ENCODE measurements around the gene DAZ1.
"Not testable (repeated sequence)": the region's sequence is repeated elsewhere in the genome, so short reads cannot be mapped to it uniquely, and the experiment has no call there.

The DAZ1 gene

GRCh38 chrY:23198908-23199307 lies at the start of gene DAZ1:
Gene DAZ1, minus strand, starts transcription at chrY:23199008. Its CDS starts 208 bp downstream, at chrY:23198800.
- H3K4me1 ChIP-seq (ENCODE audit: control insufficient read depth, low read depth, low read length); H3K9ac ChIP-seq (ENCODE audit: low read length); H3K27ac ChIP-seq (ENCODE audit: low read length); H3K9me3 ChIP-seq (ENCODE audit: control insufficient read depth, low read depth, low read length); H3K36me3 ChIP-seq (ENCODE audit: control insufficient read depth, low read depth, low read length); H3K4me3 ChIP-seq (ENCODE audit: low read length); H3K27me3 ChIP-seq (ENCODE audit: control insufficient read depth, insufficient read depth, low read length): not testable (repeated sequence)

- not testable (repeated sequence) for H3K9ac ChIP-seq (ENCODE audit: low read length); H3K36me3 ChIP-seq (ENCODE audit: control insufficient read depth, low read depth, low read length); H3K27me3 ChIP-seq (ENCODE audit: control insufficient read depth, insufficient read depth, low read length); H3K4me3 ChIP-seq (ENCODE audit: low read length); H3K27ac ChIP-seq (ENCODE audit: low read length); H3K9me3 ChIP-seq (ENCODE audit: control insufficient read depth, low read depth, low read length); H3K4me1 ChIP-seq (ENCODE audit: control insufficient read depth, low read depth, low read length)
Observed at GRCh38 chrY:23219233-23219632, 20.4 kb upstream of the DAZ1 start, which contains the start of gene DAZ2. Gene DAZ2, plus strand, starts transcription at chrY:23219533. Its CDS starts 208 bp downstream, at chrY:23219741.

- H3K4me1 ChIP-seq (ENCODE audit: control insufficient read depth, low read depth, low read length); H3K9ac ChIP-seq (ENCODE audit: low read length); H3K36me3 ChIP-seq (ENCODE audit: control insufficient read depth, low read depth, low read length); H3K9me3 ChIP-seq (ENCODE audit: control insufficient read depth, low read depth, low read length); H3K4me3 ChIP-seq (ENCODE audit: low read length); H3K27ac ChIP-seq (ENCODE audit: low read length); H3K27me3 ChIP-seq (ENCODE audit: control insufficient read depth, insufficient read depth, low read length): not testable (repeated sequence)
Observed at GRCh38 chrY:23210681-23211080, 11.9 kb upstream of the DAZ1 start.

GRCh38 chrY:23209802-23210495 lies 11.1 kb upstream of the DAZ1 start:
- H3K9ac ChIP-seq (ENCODE audit: low read length): not testable (repeated sequence)

GRCh38 chrY:23207455-23207854 lies 8.6 kb upstream of the DAZ1 start:
- not testable (repeated sequence) for H3K9ac ChIP-seq (ENCODE audit: low read length); H3K9me3 ChIP-seq (ENCODE audit: control insufficient read depth, low read depth, low read length); H3K36me3 ChIP-seq (ENCODE audit: control insufficient read depth, low read depth, low read length); H3K4me3 ChIP-seq (ENCODE audit: low read length); H3K27ac ChIP-seq (ENCODE audit: low read length); H3K27me3 ChIP-seq (ENCODE audit: control insufficient read depth, insufficient read depth, low read length); H3K4me1 ChIP-seq (ENCODE audit: control insufficient read depth, low read depth, low read length)

More at GRCh38 chrY:23209802-23210495, 11.1 kb upstream of the DAZ1 start:
- H3K27me3 ChIP-seq (ENCODE audit: control insufficient read depth, insufficient read depth, low read length); H3K27ac ChIP-seq (ENCODE audit: low read length); H3K36me3 ChIP-seq (ENCODE audit: control insufficient read depth, low read depth, low read length); H3K4me1 ChIP-seq (ENCODE audit: control insufficient read depth, low read depth, low read length); H3K4me3 ChIP-seq (ENCODE audit: low read length); H3K9me3 ChIP-seq (ENCODE audit: control insufficient read depth, low read depth, low read length): not testable (repeated sequence)
